ENCODE measurements around the gene AQP7. TPM values are rescaled to one million over a fixed set of nuclear protein-coding genes. Genes with fewer than 3 reads are reported as not detected.

The AQP7 gene
- total RNA-seq, 1 donor from 2014 or later: 18.9 TPM

- intact Hi-C loops (cut with DNase I): no loop called here
Measured at GRCh38 chr9:33419708-33420303, 17.4 kb upstream of the AQP7 start.

GRCh38 chr9:33418090-33418489 is 15.7 kb upstream of the AQP7 start:
- Histone ChIP-seq H3K27me3 (no peaks in the 10 kb centered on the region), H3K4me3 (no peak overlapping the region), H3K27ac (no peak overlapping the region), H3K9me3 (no peaks in the 10 kb centered on the region), H3K4me1 (no peaks in the 10 kb centered on the region), H3K36me3 (no peaks in the 10 kb centered on the region)
- no peak for TF ChIP-seq CTCF (IDR thresholded peaks at IDR 0.05)
- no peak for DNase-seq (ENCODE audit: low spot score in 2 of 2)
- intact Hi-C loops (cut with DNase I): no loop called here

More at GRCh38 chr9:33419708-33420303, 17.4 kb upstream of the AQP7 start:
- TF ChIP-seq CTCF (IDR thresholded peaks at IDR 0.05): no peak
- DNase-seq (ENCODE audit: low spot score in 2 of 2): no peak
- no peaks in the 10 kb centered on the region for H3K9me3 ChIP-seq
- H3K27ac ChIP-seq: no peak overlapping the region
- no peaks in the 10 kb centered on the region for H3K27me3 ChIP-seq
- H3K4me1 ChIP-seq: no peaks in the 10 kb centered on the region
- H3K36me3 ChIP-seq: no peaks in the 10 kb centered on the region
- no peak overlapping the region for H3K4me3 ChIP-seq

- H3K27ac ChIP-seq: no peak overlapping the region
- H3K4me1 ChIP-seq: no peaks in the 10 kb centered on the region
- intact Hi-C loops (cut with DNase I): no loop called here
- H3K9me3 ChIP-seq: no peaks in the 10 kb centered on the region
- no peaks in the 10 kb centered on the region for H3K36me3 ChIP-seq
- H3K4me3 ChIP-seq: no peak overlapping the region
- no peak for DNase-seq (ENCODE audit: low spot score in 2 of 2)
- no peaks in the 10 kb centered on the region for H3K27me3 ChIP-seq
- no peak for TF ChIP-seq CTCF (IDR thresholded peaks at IDR 0.05)
Measured at GRCh38 chr9:33416996-33417395, 14.6 kb upstream of the AQP7 start.

- Histone ChIP-seq H3K4me3 (no peak overlapping the region), H3K36me3 (no peaks in the 10 kb centered on the region), H3K9me3 (no peaks in the 10 kb centered on the region), H3K27me3 (no peaks in the 10 kb centered on the region), H3K27ac (no peak overlapping the region), H3K4me1 (no peaks in the 10 kb centered on the region)
- intact Hi-C loops (cut with DNase I): loop anchor here (1.0 kb wide), 1 partner anchor 40 kb away; no protein-coding TSS in a partner anchor
- DNase-seq (ENCODE audit: low spot score in 2 of 2): peak in 1 of 2 donors; percentile 82
- TF ChIP-seq CTCF (IDR thresholded peaks at IDR 0.05): peak; percentile 48 to 76 (median 70)
Measured at GRCh38 chr9:33415501-33416038, 13.2 kb upstream of the AQP7 start.

- intact Hi-C loops (cut with DNase I): loop anchor here (1.0 kb wide), 1 partner anchor 40 kb away; no protein-coding TSS in a partner anchor
- H3K36me3 ChIP-seq: no peaks in the 10 kb centered on the region
- no peak overlapping the region for H3K27ac ChIP-seq
- no peak overlapping the region for H3K4me3 ChIP-seq
- DNase-seq (ENCODE audit: low spot score in 2 of 2): no peak
- H3K9me3 ChIP-seq: no peaks in the 10 kb centered on the region
- H3K27me3 ChIP-seq: no peaks in the 10 kb centered on the region
- H3K4me1 ChIP-seq: no peaks in the 10 kb centered on the region
- no peak for TF ChIP-seq CTCF (IDR thresholded peaks at IDR 0.05)
Measured at GRCh38 chr9:33414889-33415500, 12.6 kb upstream of the AQP7 start.
